GM18526 (cell line): Measurements from ENCODE around the gene ROBO3.

ENCODE experiments used
- POLR2A ChIP-seq: IDR thresholded peaks from 3 replicates; pipeline ENCODE4 v1.6.1; 2011; ENCODE audit not compliant: insufficient read length; ENCODE audit errors: extremely low read depth

Gene ROBO3

DNA sequence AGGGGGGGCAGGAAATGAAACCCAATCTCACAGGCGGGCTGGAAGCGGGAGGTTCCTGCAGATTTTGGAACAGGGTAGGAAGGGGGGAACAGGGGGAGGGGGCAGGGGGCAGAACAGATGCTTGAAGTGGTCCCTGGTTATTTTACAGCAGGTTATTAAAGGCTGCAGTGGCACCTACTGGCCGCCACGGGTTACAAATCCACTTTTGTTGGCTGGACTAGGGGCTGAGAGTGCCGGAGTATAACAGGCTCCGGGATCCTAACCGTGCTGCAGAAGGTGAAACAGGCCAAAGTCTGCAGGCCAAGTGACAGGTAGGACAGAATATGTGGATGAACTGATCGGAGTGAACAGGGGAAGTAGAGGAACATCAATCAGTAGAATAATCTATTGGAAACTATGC, 2.5 kb downstream of the ROBO3 start:
- no peak for TF ChIP-seq POLR2A

DNA sequence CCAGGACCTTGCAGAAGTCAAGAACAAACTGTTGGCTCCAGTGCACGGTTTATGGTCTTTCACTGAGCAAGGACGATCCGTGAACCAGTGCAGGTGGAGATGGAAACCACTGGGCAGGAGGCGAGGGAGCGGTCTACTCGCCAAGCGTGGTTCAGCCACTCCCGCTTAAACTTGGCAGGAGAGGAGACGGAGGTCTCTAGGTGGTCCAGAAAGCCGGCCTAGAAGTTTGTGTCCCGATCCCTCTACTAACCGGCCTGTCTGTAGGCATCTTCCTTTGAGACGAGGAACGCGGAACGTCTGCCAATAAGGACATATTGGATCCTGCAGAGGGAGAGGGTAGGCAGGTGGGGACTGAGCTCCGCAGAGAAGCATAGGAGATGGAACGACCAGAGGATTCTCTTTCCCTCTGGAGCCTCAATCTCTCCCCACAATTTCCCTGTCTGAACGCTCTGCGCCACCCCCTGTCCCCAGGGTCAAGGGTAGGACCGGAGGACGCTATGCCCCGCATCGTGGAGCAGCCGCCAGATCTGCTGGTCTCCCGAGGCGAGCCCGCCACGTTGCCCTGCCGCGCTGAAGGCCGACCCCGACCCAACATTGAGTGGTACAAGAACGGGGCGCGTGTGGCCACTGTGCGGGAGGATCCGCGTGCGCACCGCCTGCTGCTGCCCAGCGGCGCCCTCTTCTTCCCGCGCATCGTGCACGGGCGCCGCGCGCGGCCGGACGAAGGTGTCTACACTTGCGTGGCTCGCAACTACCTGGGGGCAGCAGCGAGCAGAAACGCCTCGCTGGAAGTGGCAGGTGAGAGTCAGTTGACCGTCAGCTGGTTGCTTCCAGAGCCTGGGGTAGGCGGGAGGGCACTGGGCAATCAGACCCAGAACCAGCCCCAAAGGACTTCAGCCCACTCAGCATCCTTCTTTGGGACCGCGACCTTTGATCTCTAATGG, 3.4 kb downstream of the ROBO3 start:
- TF ChIP-seq POLR2A = no peak

DNA sequence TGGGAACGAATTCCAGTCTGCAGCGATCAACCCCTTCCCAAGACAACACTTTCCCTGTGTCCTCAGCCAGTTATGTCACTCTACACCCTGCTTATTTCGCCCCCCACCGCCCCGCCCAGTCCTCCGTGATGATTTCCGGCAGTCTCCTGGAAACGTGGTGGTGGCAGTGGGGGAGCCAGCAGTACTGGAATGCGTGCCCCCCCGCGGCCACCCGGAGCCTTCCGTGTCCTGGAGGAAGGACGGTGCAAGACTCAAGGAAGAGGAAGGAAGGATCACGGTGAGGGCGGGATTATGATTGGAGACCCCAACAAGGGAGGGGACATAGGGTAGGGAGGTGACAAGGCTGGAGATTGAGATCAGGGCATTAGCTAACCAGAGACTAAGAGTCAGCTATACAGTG, 4.1 kb downstream of the ROBO3 start:
- no peak for TF ChIP-seq POLR2A

DNA sequence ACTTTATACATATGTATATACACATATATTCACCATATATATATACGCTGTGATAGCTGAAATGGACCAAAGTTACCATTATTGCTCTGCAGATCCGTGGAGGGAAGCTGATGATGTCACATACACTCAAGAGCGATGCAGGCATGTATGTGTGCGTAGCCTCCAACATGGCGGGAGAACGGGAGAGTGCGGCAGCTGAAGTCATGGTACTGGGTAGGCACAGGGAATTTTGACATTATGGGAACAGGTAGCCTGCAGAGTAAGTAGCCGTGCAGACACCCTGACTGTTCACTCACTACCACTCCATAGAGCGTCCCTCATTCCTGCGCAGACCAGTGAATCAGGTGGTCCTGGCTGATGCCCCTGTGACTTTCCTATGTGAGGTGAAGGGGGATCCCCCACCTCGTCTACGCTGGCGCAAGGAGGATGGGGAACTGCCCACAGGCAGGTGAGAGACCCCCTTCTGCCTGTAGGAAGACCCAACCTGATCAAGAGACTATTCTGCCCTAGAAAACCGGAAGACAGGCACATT, 4.7 kb downstream of the ROBO3 start:
- no peak for TF ChIP-seq POLR2A

DNA sequence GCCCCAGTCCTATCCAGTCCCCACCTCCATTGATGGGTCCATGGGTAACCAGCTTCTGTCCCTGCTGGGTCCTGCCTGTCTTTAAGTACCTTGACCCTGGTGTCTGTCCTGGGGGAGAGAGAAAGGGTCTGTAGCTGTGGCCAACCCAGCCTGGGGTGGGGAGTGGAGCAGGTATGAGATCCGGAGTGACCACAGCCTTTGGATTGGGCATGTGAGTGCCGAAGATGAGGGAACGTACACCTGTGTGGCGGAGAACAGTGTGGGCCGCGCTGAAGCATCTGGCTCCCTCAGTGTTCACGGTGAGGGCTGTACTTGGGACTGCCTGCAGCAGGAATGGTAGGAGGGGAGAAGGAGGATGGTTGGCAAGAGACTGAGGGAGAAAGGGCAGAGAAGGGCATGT, 5.2 kb downstream of the ROBO3 start:
- TF ChIP-seq POLR2A = no peak

DNA sequence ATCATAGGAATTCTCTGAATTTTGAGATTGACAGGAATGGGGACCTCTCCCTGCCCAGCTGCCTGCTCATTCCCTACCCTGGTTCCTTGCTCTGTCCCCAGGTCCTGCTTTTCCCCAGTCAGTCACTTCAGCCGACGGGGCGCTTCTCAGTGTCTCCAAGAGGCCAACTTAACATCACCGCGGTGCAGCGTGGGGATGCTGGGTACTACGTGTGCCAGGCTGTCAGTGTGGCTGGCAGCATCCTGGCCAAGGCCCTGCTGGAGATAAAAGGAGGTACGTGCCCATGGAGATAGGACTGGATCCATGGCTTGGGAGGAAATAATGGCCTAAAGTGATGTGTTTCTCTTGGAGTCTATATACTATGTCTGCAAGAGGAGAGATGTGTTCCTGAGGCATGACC, 7.0 kb downstream of the ROBO3 start:
- TF ChIP-seq POLR2A = no peak

DNA sequence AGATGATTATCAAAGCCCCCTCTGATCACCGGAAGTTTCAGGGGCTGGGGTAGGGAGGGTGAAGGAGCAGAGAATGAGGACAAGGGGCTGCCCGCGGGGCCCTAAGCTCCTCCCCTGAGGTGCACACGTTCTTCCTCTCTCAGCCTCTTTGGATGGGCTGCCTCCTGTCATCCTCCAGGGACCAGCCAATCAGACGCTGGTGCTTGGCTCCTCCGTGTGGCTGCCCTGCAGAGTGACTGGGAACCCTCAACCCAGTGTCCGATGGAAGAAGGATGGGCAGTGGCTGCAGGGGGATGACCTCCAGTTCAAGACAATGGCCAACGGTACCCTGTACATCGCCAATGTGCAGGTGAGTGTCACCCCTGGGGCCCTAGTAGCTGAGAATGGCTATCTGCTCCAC, 7.5 kb downstream of the ROBO3 start:
- TF ChIP-seq POLR2A = no peak

DNA sequence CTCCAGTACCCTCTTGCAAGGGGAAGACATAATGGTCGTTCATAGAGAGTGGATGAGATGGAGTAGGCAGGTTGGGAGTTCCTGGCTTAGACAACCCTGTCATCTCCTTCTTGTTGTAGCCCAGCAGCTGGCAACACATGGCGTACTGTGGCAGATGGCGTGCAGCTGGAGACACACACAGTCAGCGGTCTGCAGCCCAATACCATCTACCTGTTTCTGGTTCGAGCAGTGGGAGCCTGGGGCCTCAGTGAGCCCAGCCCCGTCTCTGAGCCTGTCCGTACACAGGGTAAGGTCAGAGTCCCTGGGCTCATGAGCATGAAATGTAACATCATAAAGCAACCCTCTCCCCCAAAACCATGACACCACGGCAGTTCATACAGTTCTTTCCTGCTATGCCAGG, 8.7 kb downstream of the ROBO3 start:
- no peak for TF ChIP-seq POLR2A

DNA sequence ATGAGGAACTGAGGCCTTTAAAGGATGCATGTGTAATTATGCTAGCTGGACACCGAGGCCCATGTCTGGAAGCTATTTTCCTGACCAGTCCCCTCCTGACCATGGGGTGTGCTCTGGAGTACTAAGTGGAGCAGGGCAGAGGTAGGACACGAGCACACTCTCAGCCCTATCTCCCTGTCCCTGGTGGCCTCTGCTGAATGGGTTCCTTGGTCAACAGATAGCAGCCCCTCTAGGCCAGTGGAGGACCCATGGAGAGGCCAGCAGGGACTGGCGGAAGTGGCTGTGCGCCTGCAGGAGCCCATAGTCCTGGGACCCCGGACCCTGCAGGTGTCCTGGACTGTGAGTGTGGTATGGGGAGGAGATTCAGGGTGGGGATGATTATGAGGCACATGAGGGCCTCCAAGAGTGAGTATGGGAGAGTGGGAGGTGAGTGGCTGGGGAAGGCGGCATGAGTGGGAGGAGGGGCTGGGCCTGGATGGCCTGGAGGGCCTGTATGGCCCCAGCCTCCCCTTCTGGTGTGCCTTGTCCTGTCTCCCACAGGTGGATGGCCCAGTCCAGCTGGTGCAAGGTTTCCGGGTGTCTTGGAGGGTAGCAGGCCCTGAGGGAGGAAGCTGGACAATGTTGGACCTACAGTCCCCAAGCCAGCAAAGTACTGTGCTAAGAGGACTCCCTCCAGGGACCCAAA, 9.5 kb downstream of the ROBO3 start:
- no peak for TF ChIP-seq POLR2A

DNA sequence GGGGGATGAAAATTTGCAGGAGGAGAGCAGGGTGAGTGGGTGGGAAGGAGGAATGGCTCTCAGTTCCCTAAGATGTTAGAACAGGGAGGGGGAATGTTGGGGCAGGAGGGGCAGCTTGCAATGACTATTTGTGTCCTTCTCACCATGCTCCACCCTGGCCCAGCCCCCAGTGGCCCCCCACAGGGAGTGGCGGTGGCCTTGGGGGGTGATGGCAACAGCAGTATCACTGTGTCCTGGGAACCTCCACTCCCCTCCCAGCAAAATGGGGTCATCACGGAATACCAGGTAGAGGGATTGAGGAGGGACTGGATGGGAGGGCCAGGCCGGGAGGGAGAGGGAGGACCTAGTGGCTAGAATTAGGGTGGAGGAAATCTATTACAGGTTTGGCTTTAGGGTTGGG, 10.2 kb downstream of the ROBO3 start:
- TF ChIP-seq POLR2A = no peak

DNA sequence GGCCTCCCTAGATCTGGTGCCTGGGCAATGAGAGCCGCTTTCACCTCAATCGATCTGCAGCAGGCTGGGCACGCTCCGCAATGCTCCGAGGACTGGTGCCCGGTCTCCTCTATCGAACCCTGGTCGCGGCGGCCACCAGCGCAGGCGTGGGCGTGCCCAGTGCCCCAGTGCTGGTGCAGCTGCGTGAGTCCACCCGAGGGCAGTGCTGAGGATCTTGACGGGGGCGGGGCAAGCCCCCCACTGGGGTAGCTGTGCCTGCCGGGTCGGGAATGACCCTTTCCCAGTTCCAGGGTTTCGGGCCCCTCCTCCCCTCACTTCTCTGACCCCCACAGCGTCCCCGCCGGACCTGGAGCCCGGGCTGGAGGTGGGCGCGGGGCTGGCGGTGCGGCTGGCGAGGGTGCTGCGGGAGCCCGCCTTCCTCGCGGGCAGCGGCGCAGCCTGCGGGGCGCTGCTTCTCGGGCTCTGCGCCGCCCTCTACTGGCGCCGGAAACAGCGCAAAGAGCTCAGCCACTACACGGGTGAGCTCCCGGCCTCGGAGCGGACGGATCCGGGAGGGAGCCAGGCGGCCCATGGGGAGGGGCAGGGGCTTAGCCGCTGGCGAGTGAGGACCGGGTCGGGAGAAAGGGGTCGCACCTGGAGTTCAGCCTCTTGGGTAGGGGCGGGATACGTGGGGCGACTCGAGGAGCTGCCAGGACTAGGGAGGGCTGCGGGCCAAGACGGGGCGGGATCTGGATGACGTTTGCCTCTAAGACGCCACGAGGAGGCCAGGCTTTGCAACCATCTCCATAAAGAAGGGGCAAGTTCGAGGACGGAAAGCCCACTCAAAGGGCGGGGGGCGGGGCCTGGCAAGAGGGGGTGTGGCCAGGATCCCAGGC, 10.9 kb downstream of the ROBO3 start:
- TF ChIP-seq POLR2A = no peak

DNA sequence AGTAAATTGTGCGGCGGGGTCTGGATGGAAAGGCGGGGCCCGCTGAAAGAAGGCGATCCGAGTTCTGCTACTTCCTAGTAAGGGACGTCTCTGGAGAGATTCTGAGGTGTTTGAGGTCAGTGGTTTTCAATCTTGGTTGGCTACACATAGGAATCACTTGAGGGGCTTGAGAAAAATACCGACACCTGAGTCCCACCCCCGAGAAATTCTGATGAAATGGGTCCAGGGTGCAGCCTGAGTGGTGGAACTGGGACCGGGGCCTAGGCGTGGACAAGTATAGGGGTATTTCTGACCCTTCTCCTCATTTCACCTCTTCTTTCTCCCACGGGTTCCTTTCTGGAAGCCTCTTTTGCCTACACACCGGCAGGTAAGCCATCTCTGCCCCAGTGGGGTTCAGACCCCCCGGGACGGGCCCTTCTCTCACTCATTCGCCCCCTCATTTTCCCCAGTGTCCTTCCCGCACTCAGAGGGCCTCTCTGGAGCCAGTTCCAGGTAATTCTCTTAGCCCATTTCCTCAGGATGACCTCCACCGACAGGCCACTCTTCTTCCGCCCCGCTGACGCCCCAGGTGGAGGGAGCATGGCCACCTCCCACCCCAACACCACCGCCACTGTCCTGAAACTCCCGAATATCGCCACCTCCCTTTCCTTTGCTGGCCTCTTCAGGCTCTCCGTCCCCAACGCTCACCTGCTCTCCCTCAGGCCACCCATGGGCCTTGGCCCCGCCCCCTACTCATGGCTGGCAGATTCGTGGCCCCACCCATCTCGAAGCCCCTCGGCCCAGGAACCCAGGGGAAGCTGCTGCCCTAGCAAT, 11.8 kb downstream of the ROBO3 start:
- TF ChIP-seq POLR2A = no peak

DNA sequence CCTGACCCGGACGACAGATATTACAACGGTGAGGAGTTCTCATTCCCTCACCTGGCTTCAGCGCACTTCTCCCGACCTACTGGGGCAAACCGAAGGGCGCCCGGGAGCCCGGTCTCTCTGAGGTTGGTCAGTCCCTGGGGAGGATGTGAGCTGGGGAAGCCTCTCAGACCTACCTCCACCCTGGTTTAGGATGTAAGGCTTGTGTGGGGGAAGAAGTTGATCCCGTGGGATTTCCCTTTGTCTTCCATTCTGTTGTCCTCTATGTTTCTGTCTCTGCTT, 12.3 kb downstream of the ROBO3 start:
- no peak for TF ChIP-seq POLR2A

DNA sequence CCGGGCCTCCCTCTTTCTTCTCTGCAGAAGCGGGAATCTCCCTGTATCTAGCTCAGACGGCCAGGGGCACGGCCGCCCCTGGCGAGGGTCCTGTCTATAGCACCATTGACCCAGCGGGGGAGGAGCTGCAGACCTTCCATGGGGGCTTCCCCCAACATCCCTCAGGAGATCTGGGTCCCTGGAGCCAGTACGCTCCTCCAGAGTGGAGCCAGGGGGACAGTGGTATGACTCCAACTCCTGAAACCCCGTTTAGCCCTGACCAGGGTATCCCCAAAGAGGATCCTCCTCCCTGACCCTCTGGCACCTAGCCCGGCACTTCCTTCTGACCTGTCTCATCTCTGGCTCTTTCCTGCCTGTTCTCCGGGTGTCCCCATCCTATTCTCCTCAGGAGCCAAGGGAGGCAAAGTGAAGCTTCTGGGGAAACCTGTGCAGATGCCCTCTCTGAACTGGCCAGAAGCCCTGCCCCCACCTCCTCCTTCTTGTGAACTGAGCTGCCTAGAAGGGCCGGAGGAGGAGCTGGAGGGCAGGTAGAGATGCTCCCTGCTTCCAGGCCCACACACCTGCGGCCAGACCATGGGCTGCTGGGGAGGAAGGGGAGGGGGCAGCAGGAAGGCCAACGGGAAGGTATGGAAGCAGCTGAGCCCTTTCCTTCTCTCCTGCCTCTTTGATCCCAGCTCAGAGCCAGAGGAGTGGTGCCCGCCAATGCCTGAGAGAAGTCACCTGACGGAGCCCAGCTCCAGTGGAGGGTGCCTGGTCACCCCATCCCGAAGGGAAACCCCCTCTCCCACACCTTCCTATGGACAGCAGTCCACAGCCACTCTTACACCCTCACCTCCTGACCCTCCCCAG, 12.9 kb downstream of the ROBO3 start:
- no peak for TF ChIP-seq POLR2A

DNA sequence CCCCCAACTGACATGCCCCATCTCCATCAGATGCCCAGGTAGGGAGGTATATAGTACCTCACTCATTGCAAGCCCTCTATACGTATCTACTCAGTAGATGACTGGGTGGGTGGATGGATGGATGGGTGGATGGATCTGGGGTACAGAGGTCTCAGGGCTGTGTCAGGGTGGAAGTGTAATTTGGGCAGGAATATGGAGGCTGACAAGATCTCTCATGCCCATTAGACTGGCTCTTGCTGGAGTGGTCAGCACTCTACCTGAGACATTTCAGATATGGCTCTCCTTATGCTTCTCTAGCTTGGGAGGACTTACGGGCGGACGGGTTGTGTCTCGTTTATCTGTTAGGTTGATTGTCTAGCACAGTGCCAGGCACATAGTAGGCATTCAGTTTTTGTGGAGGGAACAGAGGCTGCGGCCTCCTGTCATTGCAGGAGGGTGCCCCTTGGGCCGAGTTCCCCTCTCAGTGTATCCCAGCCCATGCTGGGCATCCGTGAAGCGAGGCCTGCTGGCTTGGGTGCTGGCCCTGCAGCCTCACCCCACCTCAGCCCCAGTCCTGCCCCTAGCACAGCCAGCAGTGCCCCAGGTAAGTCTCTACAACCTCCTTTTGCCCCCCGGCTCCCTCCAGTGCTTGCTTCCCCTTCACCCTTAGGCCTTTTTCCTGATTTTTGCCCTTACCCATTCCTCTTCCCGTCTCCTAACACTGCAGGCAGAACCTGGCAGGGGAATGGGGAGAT, 13.7 kb downstream of the ROBO3 start:
- no peak for TF ChIP-seq POLR2A
